Transverse colon (tissue), 4 donors: ENCODE results near the gene CAMK2B. TPM values are rescaled to one million over a fixed set of nuclear protein-coding genes. Genes with fewer than 3 reads are reported as not detected.

Experiments used
- DNase-seq: peaks from one replicate; pipeline ENCODE4 v3.0.0-alpha.2; 2019
- H3K27ac ChIP-seq, 4 donors: fragments of 200-600 bp; sonication (generic); 2 replicates each; pipeline ENCODE4 v1.5.1; 2016 to 2018; ENCODE audit warnings: inconsistent platforms in 4 of 4
- H3K27me3 ChIP-seq: fragments of 200-600 bp; sonication (generic); 2 replicates; pipeline ENCODE4 v1.5.1; 2017; ENCODE audit warnings: inconsistent platforms
- H3K36me3 ChIP-seq, 4 donors: fragments of 200-600 bp; sonication (generic); 2 replicates each; pipeline ENCODE4 v1.5.1; 2017 to 2019; ENCODE audit warnings: inconsistent platforms in 4 of 4
- H3K4me1 ChIP-seq, 4 donors: fragments of 200-600 bp; sonication (generic); 2 replicates each; pipeline ENCODE4 v1.5.1; 2017 to 2020; ENCODE audit warnings: inconsistent platforms in 4 of 4
- H3K4me3 ChIP-seq, 4 donors: fragments of 200-600 bp; sonication (generic); 1 replicate in 1 of 4; 2 replicates in 3 of 4; pipeline versions ENCODE4 v1.5.1 to v1.6.1; 2017 to 2019; ENCODE audit warnings: inconsistent platforms in 4 of 4
- H3K9me3 ChIP-seq, 2 donors: fragments of 200-600 bp; sonication (generic); 2 replicates each; pipeline ENCODE4 v1.5.1; 2017 to 2019; ENCODE audit warnings: inconsistent platforms in 2 of 2
- CTCF ChIP-seq, 5 experiments: fragments of 200-600 bp in 3 of 5; fragments of 450-650 bp in 2 of 5; sonication (generic) in 3 of 5; IDR thresholded peaks; 1 replicate in 2 of 5; 2 replicates in 3 of 5; pipeline ENCODE4 v1.5.1; 2016 to 2017; ENCODE audit warnings: antibody characterized with exemption in 5 of 5, inconsistent platforms in 3 of 5, mild to moderate bottlenecking in 2 of 5, moderate library complexity in 1 of 5
- EP300 ChIP-seq: sonication (generic); formaldehyde crosslinking; IDR thresholded peaks from one replicate; pipeline ENCODE4 v1.6.1; 2017; ENCODE audit warnings: antibody characterized with exemption, low read depth
- POLR2A ChIP-seq: fragments of 450-650 bp; IDR thresholded peaks from one replicate; pipeline ENCODE4 v1.6.1; 2016; ENCODE audit warnings: antibody characterized with exemption, mild to moderate bottlenecking, moderate library complexity
- POLR2AphosphoS5 ChIP-seq, 3 donors: sonication (generic); formaldehyde crosslinking; IDR thresholded peaks; one replicate each; pipeline ENCODE4 v1.6.1; 2016; ENCODE audit warnings: antibody characterized with exemption in 3 of 3
- WGBS, 2 donors: methylation state at CpG; one replicate each; pipeline ENCODE4 v1.1.5; 2018; ENCODE audit warnings: low coverage in 1 of 2; 5-methylcytosine and 5-hydroxymethylcytosine counted together
- in situ Hi-C, 4 donors: fragments of 200-750 bp; cut with MboI; loops; one replicate each; pipeline versions ENCODE4 v1.15.0 to v1.15.1; 2017; ENCODE audit warnings: low sequenced_read_pairs in 3 of 4, low pct_ligation_motif_present in 1 of 4, low pct_unique_long_range_greater_than_20kb in 1 of 4
- intact Hi-C: fragments of 100-400 bp; cut with DNase I; formaldehyde crosslinking; loops from one replicate; pipeline ENCODE4 v1.15.1; 2023; ENCODE audit warnings: low total_unique reads
- total RNA-seq, 4 donors: library from RNA; depleted of rRNA; stranded (reverse); fragments of >200 nt; gene quantifications; one replicate each; pipeline ENCODE4 v1.1.0, GENCODE V29; 2016

Gene CAMK2B
- total RNA-seq, 4 donors from 2014 or later, result 0.16 to 2.8 (median 0.27) TPM; not detected in 1

DNA sequence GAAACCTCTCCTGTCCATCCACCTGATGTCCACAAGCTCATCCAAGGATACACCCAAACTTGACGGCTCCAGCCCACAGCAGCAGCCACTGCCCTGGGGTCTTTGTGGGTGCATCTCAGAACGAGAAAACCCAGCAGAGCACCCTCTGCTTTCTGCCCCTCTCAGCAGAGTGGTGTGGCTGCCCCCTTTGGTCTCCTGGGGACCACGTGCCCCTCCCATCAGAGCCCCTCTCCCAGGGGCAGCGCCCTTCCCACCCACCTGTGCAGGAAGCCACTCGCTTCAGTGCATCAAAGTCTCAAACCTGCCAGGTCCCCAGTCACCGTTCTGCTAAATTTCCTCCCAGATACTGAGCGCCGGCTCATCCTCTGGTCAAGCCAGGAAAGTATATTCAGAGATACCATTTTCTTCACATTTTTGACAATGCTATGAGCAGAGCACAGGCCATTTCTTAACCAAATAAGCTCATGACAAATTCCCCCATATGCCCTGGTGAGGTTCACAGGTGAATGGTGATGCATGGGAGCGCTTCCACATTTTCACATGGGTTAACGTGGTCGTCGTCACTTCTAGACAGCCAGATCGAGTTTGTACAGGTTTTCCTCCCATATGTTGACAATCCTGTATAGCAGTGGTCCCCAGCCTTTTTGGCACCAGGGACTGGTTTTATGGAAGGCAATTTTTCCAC is 32.4 kb downstream of the CAMK2B start:
- Histone ChIP-seq H3K27ac (no peak overlapping the region), H3K4me3 (no peak overlapping the region), H3K4me1 (no peaks in the 10 kb centered on the region), H3K27me3 (peaks cover 43% of the 10 kb centered on the region), H3K36me3 (no peaks in the 10 kb centered on the region), H3K9me3 (no peaks in the 10 kb centered on the region)
- intact Hi-C loops (no loop called here), in situ Hi-C loops (no loop called here)
- peak; percentile 2 for DNase-seq
- TF ChIP-seq CTCF (IDR thresholded peaks at IDR 0.05), result no peak
- no peak for TF ChIP-seq POLR2A
- no peak for TF ChIP-seq POLR2AphosphoS5 (IDR thresholded peaks at IDR 0.05)
- TF ChIP-seq EP300, result no peak
- 69 to 83% methylated on average over 1 to 13 of the region's 13 CpGs for WGBS, 2 donors

- no peaks in the 10 kb centered on the region for H3K9me3 ChIP-seq
- no peaks in the 10 kb centered on the region for H3K36me3 ChIP-seq
- H3K4me3 ChIP-seq, result no peak overlapping the region
- TF ChIP-seq POLR2A (no peak), POLR2AphosphoS5 (IDR thresholded peaks at IDR 0.05) (no peak), CTCF (IDR thresholded peaks at IDR 0.05) (no peak), EP300 (no peak)
- WGBS, 2 donors, result 0 to 55% methylated on average over 1 of the region's 1 CpG
- H3K4me1 ChIP-seq, result no peaks in the 10 kb centered on the region
- intact Hi-C loops, result no loop called here
- H3K27ac ChIP-seq, result no peak overlapping the region
- peaks cover 38% of the 10 kb centered on the region for H3K27me3 ChIP-seq
- DNase-seq, result no peak
- in situ Hi-C loops, result no loop called here
Measured at GRCh38 chr7:44292420-44292817, 33.0 kb downstream of the CAMK2B start.

DNA sequence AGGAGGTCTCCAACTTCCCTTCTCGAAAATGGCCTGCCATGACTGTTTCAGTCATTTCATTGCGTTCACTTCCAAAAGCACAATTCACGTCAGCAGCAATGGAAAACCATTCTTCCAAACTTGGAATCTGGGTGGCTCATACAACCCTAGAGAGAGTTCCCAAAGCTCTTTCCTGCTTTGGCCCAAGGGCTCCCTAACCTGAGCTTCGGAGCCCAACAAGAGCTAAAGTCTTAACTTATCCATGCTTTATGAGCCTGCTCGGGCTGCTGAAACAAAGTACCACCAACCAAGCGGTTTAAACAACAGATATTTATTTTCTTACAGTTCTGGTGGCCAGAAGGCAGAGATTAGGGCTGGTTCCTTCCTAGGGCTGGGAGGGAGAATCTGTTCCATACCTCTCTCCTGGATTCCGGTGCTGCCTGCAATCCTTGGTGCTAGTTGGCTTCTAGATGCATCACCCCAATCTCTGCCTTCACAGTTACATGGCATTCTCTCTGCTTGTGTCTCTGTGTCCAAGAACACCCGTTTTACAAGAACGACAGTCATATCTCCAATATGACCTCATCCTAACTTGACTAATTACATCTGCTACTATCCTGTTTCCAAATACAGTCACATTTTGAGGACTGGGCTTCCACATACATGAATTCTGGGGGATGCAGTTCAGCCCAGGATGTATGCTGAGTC is 33.5 kb downstream of the CAMK2B start:
- peaks cover 36% of the 10 kb centered on the region for H3K27me3 ChIP-seq
- H3K4me1 ChIP-seq, result no peaks in the 10 kb centered on the region
- no peak overlapping the region for H3K4me3 ChIP-seq
- no peaks in the 10 kb centered on the region for H3K9me3 ChIP-seq
- in situ Hi-C loops, result no loop called here
- no peak for DNase-seq
- intact Hi-C loops, result no loop called here
- no peak overlapping the region for H3K27ac ChIP-seq
- no peak for TF ChIP-seq POLR2AphosphoS5 (IDR thresholded peaks at IDR 0.05)
- no peak for TF ChIP-seq POLR2A
- TF ChIP-seq CTCF (IDR thresholded peaks at IDR 0.05), result no peak
- 53 to 76% methylated on average over 4 to 9 of the region's 9 CpGs for WGBS, 2 donors
- no peaks in the 10 kb centered on the region for H3K36me3 ChIP-seq

- WGBS, 2 donors, result 50 to 60% methylated on average over 2 to 18 of the region's 18 CpGs
- H3K9me3 ChIP-seq, result no peaks in the 10 kb centered on the region
- intact Hi-C loops, result no loop called here
- no peaks in the 10 kb centered on the region for H3K4me1 ChIP-seq
- H3K27ac ChIP-seq, result no peak overlapping the region
- no peak overlapping the region for H3K4me3 ChIP-seq
- TF ChIP-seq POLR2AphosphoS5 (IDR thresholded peaks at IDR 0.05), result no peak
- TF ChIP-seq POLR2A, result no peak
- no peak for TF ChIP-seq CTCF (IDR thresholded peaks at IDR 0.05)
- H3K36me3 ChIP-seq, result no peaks in the 10 kb centered on the region
- DNase-seq, result peak; percentile 11
- peaks cover 30% of the 10 kb centered on the region for H3K27me3 ChIP-seq
- in situ Hi-C loops, result no loop called here
Measured at GRCh38 chr7:44291066-44291732, 34.2 kb downstream of the CAMK2B start.
